HL-60 (cell line): Measurements from ENCODE around the gene AKR7A3.

Experiments used
- GABPA ChIP-seq: IDR thresholded peaks from 2 replicates; pipeline ENCODE4 v1.6.1; 2012; ENCODE audit warnings: low read depth
- POLR2AphosphoS5 ChIP-seq: IDR thresholded peaks from 2 replicates; pipeline ENCODE4 v1.6.1; 2012; ENCODE audit warnings: low read depth
- TF ChIP-seq, protein P1 (sequence below): IDR thresholded peaks from one replicate; pipeline ENCODE4 v1.5.1; 2011; ENCODE audit warnings: low read length, control low read depth, inconsistent platforms; ENCODE audit not compliant: insufficient read depth

DNA sequence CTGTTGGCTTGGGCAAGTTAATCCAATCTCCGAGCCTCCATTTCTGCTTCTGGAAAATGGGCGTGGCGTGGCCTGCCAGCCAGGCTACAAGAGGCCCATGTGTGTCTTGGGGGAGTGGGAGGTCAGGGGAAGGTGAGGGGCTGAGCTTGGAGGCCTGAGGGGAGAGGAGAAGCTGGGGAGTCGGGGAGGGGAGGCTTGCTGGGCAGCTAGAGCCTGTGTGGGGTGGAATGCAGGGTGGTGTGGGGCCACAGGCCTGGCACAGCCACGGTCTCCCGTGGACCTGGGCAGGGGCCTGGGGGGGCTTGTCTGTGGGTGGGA is 38.1 kb upstream of the AKR7A3 start:
- TF ChIP-seq POLR2AphosphoS5 (no peak), GABPA (no peak)
- TF ChIP-seq, protein P1, sequence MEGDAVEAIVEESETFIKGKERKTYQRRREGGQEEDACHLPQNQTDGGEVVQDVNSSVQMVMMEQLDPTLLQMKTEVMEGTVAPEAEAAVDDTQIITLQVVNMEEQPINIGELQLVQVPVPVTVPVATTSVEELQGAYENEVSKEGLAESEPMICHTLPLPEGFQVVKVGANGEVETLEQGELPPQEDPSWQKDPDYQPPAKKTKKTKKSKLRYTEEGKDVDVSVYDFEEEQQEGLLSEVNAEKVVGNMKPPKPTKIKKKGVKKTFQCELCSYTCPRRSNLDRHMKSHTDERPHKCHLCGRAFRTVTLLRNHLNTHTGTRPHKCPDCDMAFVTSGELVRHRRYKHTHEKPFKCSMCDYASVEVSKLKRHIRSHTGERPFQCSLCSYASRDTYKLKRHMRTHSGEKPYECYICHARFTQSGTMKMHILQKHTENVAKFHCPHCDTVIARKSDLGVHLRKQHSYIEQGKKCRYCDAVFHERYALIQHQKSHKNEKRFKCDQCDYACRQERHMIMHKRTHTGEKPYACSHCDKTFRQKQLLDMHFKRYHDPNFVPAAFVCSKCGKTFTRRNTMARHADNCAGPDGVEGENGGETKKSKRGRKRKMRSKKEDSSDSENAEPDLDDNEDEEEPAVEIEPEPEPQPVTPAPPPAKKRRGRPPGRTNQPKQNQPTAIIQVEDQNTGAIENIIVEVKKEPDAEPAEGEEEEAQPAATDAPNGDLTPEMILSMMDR = no peak
